Stimulated activated CD4-positive, alpha-beta T cell treated with anti-CD3 and anti-CD28 coated beads, Interleukin-1b, Interleukin-23, amount 100 ng/mL, for 4 hours (primary cell): ENCODE measurements around the gene JDP2.

ENCODE experiments used
- DNase-seq, 2 donors: peaks; one replicate each; pipeline ENCODE4 v3.0.0-alpha.2; 2020; ENCODE audit warnings: low read depth in 2 of 2

Gene JDP2

GRCh38 chr14:75437201-75438143, 9.7 kb downstream of the JDP2 start:
- DNase-seq: no peak

- no peak for DNase-seq
Observed at GRCh38 chr14:75438486-75439080, 10.8 kb downstream of the JDP2 start.

- DNase-seq: no peak
Observed at GRCh38 chr14:75439989-75440388, 12.2 kb downstream of the JDP2 start.

GRCh38 chr14:75440733-75441477, 13.1 kb downstream of the JDP2 start:
- no peak for DNase-seq

GRCh38 chr14:75441728-75442127, 13.9 kb downstream of the JDP2 start:
- DNase-seq: no peak

GRCh38 chr14:75442166-75442565, 14.3 kb downstream of the JDP2 start:
- no peak for DNase-seq

GRCh38 chr14:75442642-75443041, 14.8 kb downstream of the JDP2 start:
- DNase-seq: no peak

- DNase-seq: no peak
Observed at GRCh38 chr14:75443203-75443969, 15.6 kb downstream of the JDP2 start.

GRCh38 chr14:75445236-75445635, 17.4 kb downstream of the JDP2 start:
- no peak for DNase-seq

- DNase-seq: no peak
Observed at GRCh38 chr14:75445963-75446362, 18.1 kb downstream of the JDP2 start.

- no peak for DNase-seq
Observed at GRCh38 chr14:75446447-75446846, 18.6 kb downstream of the JDP2 start.

GRCh38 chr14:75448209-75448608, 20.4 kb downstream of the JDP2 start:
- DNase-seq: no peak

GRCh38 chr14:75449036-75449435, 21.2 kb downstream of the JDP2 start:
- no peak for DNase-seq

- DNase-seq: no peak
Observed at GRCh38 chr14:75449696-75450095, 21.9 kb downstream of the JDP2 start.

GRCh38 chr14:75450381-75451276, 22.8 kb downstream of the JDP2 start:
- DNase-seq: no peak

GRCh38 chr14:75452324-75452723, 24.5 kb downstream of the JDP2 start:
- no peak for DNase-seq

GRCh38 chr14:75452900-75453816, 25.3 kb downstream of the JDP2 start:
- DNase-seq: no peak

- peak in 1 of 2 donors; percentile 9 for DNase-seq
Observed at GRCh38 chr14:75453817-75454434, 26.1 kb downstream of the JDP2 start.

- no peak for DNase-seq
Observed at GRCh38 chr14:75454963-75455546, 27.2 kb downstream of the JDP2 start.
